Spleen (tissue), 7 donors: ENCODE measurements around the gene LCK.

Experiments used
- CTCF ChIP-seq, 11 experiments: fragments of 200-600 bp in 7 of 11; fragments of 450-650 bp in 4 of 11; sonication (generic) in 4 of 11; IDR thresholded peaks in 8 of 11; conservative IDR thresholded peaks in 3 of 11; 1 replicate in 7 of 11; 2 replicates in 4 of 11; pipeline versions ENCODE4 v1.4.0 to v1.8.0; 2016 to 2021; ENCODE audit warnings: antibody characterized with exemption in 11 of 11, inconsistent platforms in 4 of 11, mild to moderate bottlenecking in 1 of 11
- POLR2A ChIP-seq, 3 donors: fragments of 450-650 bp; IDR thresholded peaks; one replicate each; pipeline ENCODE4 v1.5.1; 2017; ENCODE audit warnings: antibody characterized with exemption in 3 of 3, mild to moderate bottlenecking in 1 of 3
- donor health status: DM: no; HTN: no; CAD: no; lungs with moderate emphysema.
- donor health status: DM: no; HTN: no; CAD: no.
- donor health status: DM: no; HTN: no; CAD: no.

- no peak for TF ChIP-seq CTCF (IDR thresholded peaks at IDR 0.05 in 8 of 11, conservative IDR thresholded peaks at IDR 0.05 in 3 of 11)
- no peak for TF ChIP-seq POLR2A (IDR thresholded peaks at IDR 0.05)
These were observed 24.4 kb downstream of the LCK start for GRCh38 chr1:32275424-32275823.
